D721Med (cell line): ENCODE data around the gene MGST3.

Experiments
- DNase-seq: peaks from one replicate; pipeline ENCODE4 v3.0.0; 2011; ENCODE audit warnings: low spot score; ENCODE audit not compliant: insufficient read length
- FAIRE-seq: peaks from 2 replicates; lab custom pipeline; 2011; peaks lifted over from hg19 to GRCh38; lab: Jason Lieb, UNC
- CTCF ChIP-seq: IDR thresholded peaks from 2 replicates; pipeline ENCODE4 v1.5.1; 2012; ENCODE audit warnings: mild to moderate bottlenecking, control low read depth; ENCODE audit not compliant: insufficient read depth; ENCODE audit errors: missing control alignments

The MGST3 gene

GRCh38 chr1:165629151-165629550 lies 1.9 kb upstream of the MGST3 start:
- FAIRE-seq (peak; percentile 25), DNase-seq (no peak)
- TF ChIP-seq CTCF, result no peak

- no peak for TF ChIP-seq CTCF
- DNase-seq (no peak), FAIRE-seq (peak; percentile 38)
Observed at GRCh38 chr1:165629848-165630628, 996 bp upstream of the MGST3 start.

- peak; percentile 7 for TF ChIP-seq CTCF
- FAIRE-seq (no peak), DNase-seq (no peak)
Observed at GRCh38 chr1:165631342-165632151, 513 bp downstream of the MGST3 start.

- DNase-seq, result no peak
- TF ChIP-seq CTCF, result no peak
- FAIRE-seq, result no peak
Observed at GRCh38 chr1:165632152-165632469, 1.1 kb downstream of the MGST3 start.

- no peak for FAIRE-seq
- no peak for TF ChIP-seq CTCF
- no peak for DNase-seq
Observed at GRCh38 chr1:165632491-165632890, 1.5 kb downstream of the MGST3 start.

GRCh38 chr1:165633614-165634013 lies 2.6 kb downstream of the MGST3 start:
- no peak for FAIRE-seq
- DNase-seq, result no peak
- TF ChIP-seq CTCF, result no peak
